Activated T-cell treated with anti-CD3 and anti-CD28 coated beads for 24 hours (primary cell): ENCODE measurements around the gene KCTD21.
"Not testable (repeated sequence)": the region's sequence is repeated elsewhere in the genome, so short reads cannot be mapped to it uniquely, and the experiment has no call there.

Experiments used
- DNase-seq: peaks from one replicate; pipeline ENCODE4 v3.0.0-alpha.2; 2020; ENCODE audit warnings: low read depth

Gene KCTD21

GRCh38 chr11:78188286-78189173 is at the start of gene KCTD21, which contains the start of gene USP35:
Gene KCTD21, minus strand, starts transcription at chr11:78188626. Its CDS starts 14,072 bp downstream, at chr11:78174554.
Gene USP35, plus strand, starts transcription at chr11:78188919. Its CDS starts 7,327 bp downstream, at chr11:78196246.
- DNase-seq, result peak; percentile 86

GRCh38 chr11:78237293-78238046 is 49.0 kb upstream of the KCTD21 start:
- DNase-seq, result no peak

GRCh38 chr11:78234006-78234405 is 45.6 kb upstream of the KCTD21 start:
- DNase-seq, result no peak

- not testable (repeated sequence) for DNase-seq
Measured at GRCh38 chr11:78233046-78233445, 44.6 kb upstream of the KCTD21 start.

GRCh38 chr11:78231962-78232501 is 43.6 kb upstream of the KCTD21 start:
- no peak for DNase-seq

- no peak for DNase-seq
Measured at GRCh38 chr11:78230161-78230877, 41.9 kb upstream of the KCTD21 start.

- no peak for DNase-seq
Measured at GRCh38 chr11:78229106-78229505, 40.7 kb upstream of the KCTD21 start.

- DNase-seq, result no peak
Measured at GRCh38 chr11:78228467-78228866, 40.0 kb upstream of the KCTD21 start.

GRCh38 chr11:78227921-78228320 is 39.5 kb upstream of the KCTD21 start:
- DNase-seq, result no peak

- DNase-seq, result no peak
Measured at GRCh38 chr11:78226684-78227680, 38.6 kb upstream of the KCTD21 start.

GRCh38 chr11:78224906-78225420 is 36.5 kb upstream of the KCTD21 start:
- DNase-seq, result no peak

- DNase-seq, result no peak
Measured at GRCh38 chr11:78224506-78224905, 36.1 kb upstream of the KCTD21 start.

- no peak for DNase-seq
Measured at GRCh38 chr11:78223320-78223954, 35.0 kb upstream of the KCTD21 start.

GRCh38 chr11:78222726-78223125 is 34.3 kb upstream of the KCTD21 start:
- not testable (repeated sequence) for DNase-seq

- no peak for DNase-seq
Measured at GRCh38 chr11:78221396-78222315, 33.2 kb upstream of the KCTD21 start.

GRCh38 chr11:78220218-78221157 is 32.1 kb upstream of the KCTD21 start:
- no peak for DNase-seq

GRCh38 chr11:78219493-78220217 is 31.2 kb upstream of the KCTD21 start:
- DNase-seq, result no peak
